Thymus (tissue), 11 donors: ENCODE measurements around the gene CCDC136. TPM values are rescaled to one million over a fixed set of nuclear protein-coding genes. Genes with fewer than 3 reads are reported as not detected.

Experiments used
- DNase-seq, 9 donors: peaks; one replicate each; pipeline ENCODE4 v3.0.0-alpha.2; 2013; ENCODE audit warnings: low spot score in 9 of 9, low read depth in 6 of 9, missing footprints in 1 of 9
- H3K27ac ChIP-seq, 2 donors: one replicate each; pipeline ENCODE4 v1.5.1; 2013; ENCODE audit warnings: control low read depth in 1 of 2, low read depth in 1 of 2, low read length in 1 of 2, mild to moderate bottlenecking in 1 of 2, moderate library complexity in 1 of 2
- H3K27me3 ChIP-seq, 2 donors: one replicate each; pipeline ENCODE4 v1.5.1; 2013; ENCODE audit warnings: low read length in 1 of 2; ENCODE audit not compliant: control insufficient read depth in 2 of 2, insufficient read depth in 1 of 2
- H3K36me3 ChIP-seq, 2 donors: one replicate each; pipeline ENCODE4 v1.5.1; 2013; ENCODE audit warnings: low read length in 1 of 2, mild to moderate bottlenecking in 1 of 2, moderate library complexity in 1 of 2; ENCODE audit not compliant: control insufficient read depth in 2 of 2, insufficient read depth in 2 of 2
- H3K4me1 ChIP-seq, 2 donors: one replicate each; pipeline ENCODE4 v1.5.1; 2013; ENCODE audit warnings: low read length in 2 of 2; ENCODE audit not compliant: control insufficient read depth in 2 of 2, insufficient read depth in 2 of 2
- H3K4me3 ChIP-seq, 2 donors: one replicate each; pipeline ENCODE4 v1.5.1; 2013; ENCODE audit warnings: low read length in 2 of 2, control low read depth in 1 of 2, mild to moderate bottlenecking in 1 of 2
- H3K9me3 ChIP-seq, 2 donors: one replicate each; pipeline ENCODE4 v1.5.1; 2013; ENCODE audit warnings: low read length in 1 of 2, mild to moderate bottlenecking in 1 of 2; ENCODE audit not compliant: control insufficient read depth in 2 of 2, insufficient read depth in 1 of 2
- WGBS: extraction: QIAGEN DNeasy Blood & Tissue Kit; methylation state at CpG from one replicate; pipeline ENCODE4 v1.1.7; 2013; 5-methylcytosine and 5-hydroxymethylcytosine counted together
- polyA plus RNA-seq: library from polyadenylated mRNA; stranded (reverse); fragments of 200-250 nt; gene quantifications from one replicate; pipeline ENCODE4 v1.2.3, GENCODE V29; 2013
- total RNA-seq: library from RNA; stranded (reverse); fragments of 120-200 nt; gene quantifications from one replicate; pipeline ENCODE4 v1.2.4, GENCODE V29; 2013
- donor health status: healthy.

Gene CCDC136
- total and polyA plus RNA-seq, 2 donors, result 4.5 to 13.7 TPM

DNA sequence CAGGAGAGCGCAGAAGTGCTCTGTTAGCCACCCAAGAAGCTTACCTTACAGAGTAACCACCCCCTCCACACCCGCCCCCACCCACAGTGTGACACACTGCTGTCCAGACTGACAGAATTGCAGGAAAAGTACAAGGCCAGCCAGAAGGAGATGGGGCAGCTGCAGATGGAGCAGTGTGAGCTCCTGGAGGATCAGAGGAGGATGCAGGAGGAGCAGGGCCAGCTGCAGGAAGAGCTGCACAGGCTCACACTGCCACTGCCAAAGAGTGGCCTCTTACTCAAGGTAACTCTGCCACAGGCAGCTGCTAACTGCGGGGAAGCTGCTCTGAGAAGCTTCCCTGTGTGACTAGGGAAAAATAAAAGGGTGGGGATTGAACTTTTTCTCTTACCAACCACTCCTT, 17.6 kb downstream of the CCDC136 start:
- WGBS, result 97% methylated on average over 3 of the region's 3 CpGs
- H3K9me3 ChIP-seq, result no peaks in the 10 kb centered on the region
- H3K27ac ChIP-seq, result no peak overlapping the region
- H3K27me3 ChIP-seq, result no peaks in the 10 kb centered on the region
- DNase-seq, result no peak
- peaks cover 11 to 13% of the 10 kb centered on the region in 2 donors for H3K36me3 ChIP-seq
- no peak overlapping the region for H3K4me3 ChIP-seq
- no peaks in the 10 kb centered on the region for H3K4me1 ChIP-seq

GRCh38 chr7:128810473-128810872, 18.7 kb downstream of the CCDC136 start:
- no peak for DNase-seq
- Histone ChIP-seq H3K4me1 (no peaks in the 10 kb centered on the region), H3K9me3 (no peaks in the 10 kb centered on the region), H3K27ac (no peak overlapping the region), H3K27me3 (no peaks in the 10 kb centered on the region), H3K36me3 (peaks cover 4 to 7% of the 10 kb centered on the region in 2 donors), H3K4me3 (no peak overlapping the region)
- 95% methylated on average over 2 of the region's 2 CpGs for WGBS

DNA sequence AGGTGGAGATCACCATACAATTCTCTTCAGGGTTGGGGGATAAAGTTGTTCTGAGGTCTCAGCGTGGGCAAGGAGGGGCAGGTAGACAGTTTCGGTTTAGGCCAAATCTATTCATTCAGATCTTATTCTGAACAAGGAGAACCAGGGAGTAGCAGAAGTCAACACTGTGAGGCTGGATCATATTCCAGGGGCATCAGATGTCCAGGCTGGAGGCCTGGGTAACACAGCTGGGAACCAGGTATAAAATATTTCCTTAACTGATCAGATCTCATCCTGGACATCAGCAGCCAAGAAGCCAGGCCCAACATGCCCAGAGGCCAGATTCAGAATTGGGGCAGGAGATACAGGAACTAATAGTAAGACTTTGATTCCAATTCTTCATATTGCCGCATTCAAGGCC, 19.2 kb downstream of the CCDC136 start:
- Histone ChIP-seq H3K27ac (no peak overlapping the region), H3K4me3 (no peak overlapping the region), H3K27me3 (no peaks in the 10 kb centered on the region), H3K9me3 (no peaks in the 10 kb centered on the region), H3K36me3 (peaks cover 3 to 6% of the 10 kb centered on the region in 2 donors), H3K4me1 (no peaks in the 10 kb centered on the region)
- WGBS, result 96% methylated on average over 3 of the region's 3 CpGs
- no peak for DNase-seq

- H3K36me3 ChIP-seq, result peaks cover 3 to 6% of the 10 kb centered on the region in 2 donors
- no peak overlapping the region for H3K4me3 ChIP-seq
- no peak for DNase-seq
- no peak overlapping the region for H3K27ac ChIP-seq
- WGBS, result 97% methylated on average over 11 of the region's 11 CpGs
- H3K9me3 ChIP-seq, result no peaks in the 10 kb centered on the region
- H3K4me1 ChIP-seq, result no peaks in the 10 kb centered on the region
- no peaks in the 10 kb centered on the region for H3K27me3 ChIP-seq
These were observed 20.1 kb downstream of the CCDC136 start for GRCh38 chr7:128811631-128812430.

- H3K4me1 ChIP-seq, result no peaks in the 10 kb centered on the region
- no peaks in the 10 kb centered on the region for H3K36me3 ChIP-seq
- H3K27me3 ChIP-seq, result no peaks in the 10 kb centered on the region
- no peak overlapping the region for H3K4me3 ChIP-seq
- H3K9me3 ChIP-seq, result no peaks in the 10 kb centered on the region
- no peak for DNase-seq
- WGBS, result 87% methylated on average over 11 of the region's 11 CpGs
- no peak overlapping the region for H3K27ac ChIP-seq
These were observed 20.9 kb downstream of the CCDC136 start for GRCh38 chr7:128812514-128813168.

- no peaks in the 10 kb centered on the region for H3K9me3 ChIP-seq
- no peaks in the 10 kb centered on the region for H3K4me1 ChIP-seq
- 96% methylated on average over 6 of the region's 6 CpGs for WGBS
- no peaks in the 10 kb centered on the region for H3K27me3 ChIP-seq
- no peak overlapping the region for H3K4me3 ChIP-seq
- no peaks in the 10 kb centered on the region for H3K36me3 ChIP-seq
- H3K27ac ChIP-seq, result no peak overlapping the region
- no peak for DNase-seq
These were observed 22.7 kb downstream of the CCDC136 start for GRCh38 chr7:128814499-128814898.

DNA sequence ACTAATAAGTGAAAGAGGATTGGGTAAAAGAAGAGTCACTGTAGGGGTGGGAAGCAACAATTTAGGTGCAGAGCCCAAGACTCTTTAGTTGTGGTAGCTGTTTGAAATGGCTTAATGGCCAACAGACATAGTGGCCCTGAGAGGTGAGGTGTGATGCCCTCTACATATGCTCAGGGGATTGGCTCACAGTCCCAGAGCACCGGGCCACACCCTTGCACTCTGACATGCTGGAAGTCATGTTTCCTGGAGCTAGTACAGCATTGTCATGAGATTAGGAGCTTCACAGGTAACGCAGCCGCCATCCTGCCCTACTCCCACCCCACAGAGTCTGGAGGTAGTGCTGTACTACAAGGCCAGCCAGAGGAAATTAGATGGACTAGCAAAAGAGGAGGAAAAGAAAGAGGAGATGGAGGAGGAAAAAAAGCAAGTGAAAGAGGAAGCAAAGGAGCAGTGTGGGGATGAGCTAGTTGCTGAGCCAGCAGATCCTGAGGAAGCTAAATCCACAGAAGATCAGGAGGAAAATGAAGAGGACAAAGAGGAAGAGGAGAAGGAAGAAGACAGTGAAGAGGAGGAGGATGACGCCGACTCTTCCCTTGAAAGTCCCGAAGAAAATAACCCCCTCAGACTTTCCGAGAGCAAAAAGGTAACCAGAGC, 23.6 kb downstream of the CCDC136 start:
- H3K36me3 ChIP-seq, result no peaks in the 10 kb centered on the region
- DNase-seq, result no peak
- no peaks in the 10 kb centered on the region for H3K27me3 ChIP-seq
- no peak overlapping the region for H3K4me3 ChIP-seq
- H3K27ac ChIP-seq, result no peak overlapping the region
- H3K9me3 ChIP-seq, result no peaks in the 10 kb centered on the region
- H3K4me1 ChIP-seq, result no peaks in the 10 kb centered on the region
- 96% methylated on average over 7 of the region's 7 CpGs for WGBS

DNA sequence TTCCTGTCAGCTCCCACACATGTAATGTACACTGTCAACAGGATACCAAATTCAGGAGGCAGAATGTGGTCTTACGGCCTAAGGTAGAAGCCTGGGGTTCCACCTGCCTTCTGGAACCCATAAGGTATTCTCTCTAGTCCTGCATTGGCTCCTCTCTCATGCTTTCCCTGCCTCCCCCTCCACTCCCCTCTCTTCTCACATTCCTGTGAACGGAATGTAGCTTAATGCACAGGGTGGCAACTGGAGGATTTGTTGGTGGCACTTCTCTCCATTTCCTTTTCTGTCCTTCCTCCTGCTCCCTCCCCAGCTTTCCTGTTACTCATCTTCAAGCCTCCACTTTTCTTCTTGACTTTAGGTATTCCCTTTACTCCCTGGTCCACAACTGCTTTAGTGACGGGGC, 26.9 kb downstream of the CCDC136 start:
- 93% methylated on average over 3 of the region's 3 CpGs for WGBS
- H3K36me3 ChIP-seq, result no peaks in the 10 kb centered on the region
- no peak for DNase-seq
- no peaks in the 10 kb centered on the region for H3K9me3 ChIP-seq
- peaks cover 0 to 2% of the 10 kb centered on the region in 2 donors for H3K27me3 ChIP-seq
- H3K4me3 ChIP-seq, result no peak overlapping the region
- H3K4me1 ChIP-seq, result no peaks in the 10 kb centered on the region
- no peak overlapping the region for H3K27ac ChIP-seq

GRCh38 chr7:128821724-128822123, 30.0 kb downstream of the CCDC136 start:
- over 99% methylated on average over 4 of the region's 4 CpGs for WGBS
- DNase-seq, result no peak
- H3K4me3 ChIP-seq, result no peak overlapping the region
- H3K36me3 ChIP-seq, result no peaks in the 10 kb centered on the region
- no peak overlapping the region for H3K27ac ChIP-seq
- H3K4me1 ChIP-seq, result no peaks in the 10 kb centered on the region
- H3K9me3 ChIP-seq, result no peaks in the 10 kb centered on the region
- H3K27me3 ChIP-seq, result peaks cover 0 to 4% of the 10 kb centered on the region in 2 donors
